GM18951 (cell line): ENCODE results near the gene KIF5A.
"Not testable (repeated sequence)": the region's sequence is repeated elsewhere in the genome, so short reads cannot be mapped to it uniquely, and the experiment has no call there.

Source experiments
- POLR2A ChIP-seq: IDR thresholded peaks from 4 replicates; pipeline ENCODE4 v1.6.1; 2011; ENCODE audit warnings: mild to moderate bottlenecking; ENCODE audit not compliant: insufficient read length, insufficient read depth; ENCODE audit errors: extremely low read depth
- in situ Hi-C: fragments of 300-500 bp; cut with MboI; formaldehyde crosslinking; loops from one replicate; pipeline ENCODE4 v1.12.0; 2022; ENCODE audit warnings: low sequenced_read_pairs, mixed read lengths, inconsistent platforms; ENCODE audit not compliant: unreplicated experiment

The KIF5A gene

GRCh38 chr12:57563358-57563757, 13.5 kb downstream of the KIF5A start:
- in situ Hi-C loops: no loop called here
- TF ChIP-seq POLR2A: no peak

- TF ChIP-seq POLR2A: no peak
- in situ Hi-C loops: no loop called here
Measured at GRCh38 chr12:57564178-57564740, 14.4 kb downstream of the KIF5A start.

- TF ChIP-seq POLR2A: no peak
- in situ Hi-C loops: no loop called here
Measured at GRCh38 chr12:57568838-57569237, 19.0 kb downstream of the KIF5A start.

GRCh38 chr12:57569858-57570257, 20.0 kb downstream of the KIF5A start:
- no peak for TF ChIP-seq POLR2A
- in situ Hi-C loops: no loop called here

GRCh38 chr12:57570438-57570837, 20.6 kb downstream of the KIF5A start:
- in situ Hi-C loops: not testable (repeated sequence)

GRCh38 chr12:57571926-57572762, 22.3 kb downstream of the KIF5A start:
- TF ChIP-seq POLR2A: no peak
- in situ Hi-C loops: no loop called here

- TF ChIP-seq POLR2A: no peak
- in situ Hi-C loops: no loop called here
Measured at GRCh38 chr12:57574795-57575194, 25.0 kb downstream of the KIF5A start.

- in situ Hi-C loops: no loop called here
- no peak for TF ChIP-seq POLR2A
Measured at GRCh38 chr12:57575771-57576612, 26.1 kb downstream of the KIF5A start.

GRCh38 chr12:57576613-57577160, 26.8 kb downstream of the KIF5A start:
- in situ Hi-C loops: no loop called here
- no peak for TF ChIP-seq POLR2A

- TF ChIP-seq POLR2A: no peak
- in situ Hi-C loops: no loop called here
Measured at GRCh38 chr12:57577981-57578758, 28.3 kb downstream of the KIF5A start.

- in situ Hi-C loops: no loop called here
Measured at GRCh38 chr12:57579011-57579410, 29.2 kb downstream of the KIF5A start.

GRCh38 chr12:57579677-57580465, 30.0 kb downstream of the KIF5A start:
- TF ChIP-seq POLR2A: no peak
- in situ Hi-C loops: no loop called here

More at GRCh38 chr12:57579011-57579410, 29.2 kb downstream of the KIF5A start:
- no peak for TF ChIP-seq POLR2A
